Spleen (tissue), 7 donors: ENCODE data around the gene SLC25A51.

Source experiments
- POLR2A ChIP-seq, 3 donors: fragments of 450-650 bp; IDR thresholded peaks; one replicate each; pipeline ENCODE4 v1.5.1; 2017; ENCODE audit warnings: antibody characterized with exemption in 3 of 3, mild to moderate bottlenecking in 1 of 3
- POLR2AphosphoS5 ChIP-seq, 3 donors: sonication (generic); formaldehyde crosslinking; IDR thresholded peaks; one replicate each; pipeline ENCODE4 v1.5.1; 2017; ENCODE audit warnings: antibody characterized with exemption in 3 of 3
- TF ChIP-seq, protein P1 (sequence below), 11 experiments: fragments of 200-600 bp in 7 of 11; fragments of 450-650 bp in 4 of 11; sonication (generic) in 4 of 11; IDR thresholded peaks in 8 of 11; conservative IDR thresholded peaks in 3 of 11; 1 replicate in 7 of 11; 2 replicates in 4 of 11; pipeline versions ENCODE4 v1.4.0 to v1.8.0; 2016 to 2021; ENCODE audit warnings: antibody characterized with exemption in 11 of 11, inconsistent platforms in 4 of 11, mild to moderate bottlenecking in 1 of 11
- donor health status: DM: no; HTN: no; CAD: no; lungs with moderate emphysema.
- donor health status: DM: no; HTN: no; CAD: no.
- donor health status: DM: no; HTN: no; CAD: no.

DNA sequence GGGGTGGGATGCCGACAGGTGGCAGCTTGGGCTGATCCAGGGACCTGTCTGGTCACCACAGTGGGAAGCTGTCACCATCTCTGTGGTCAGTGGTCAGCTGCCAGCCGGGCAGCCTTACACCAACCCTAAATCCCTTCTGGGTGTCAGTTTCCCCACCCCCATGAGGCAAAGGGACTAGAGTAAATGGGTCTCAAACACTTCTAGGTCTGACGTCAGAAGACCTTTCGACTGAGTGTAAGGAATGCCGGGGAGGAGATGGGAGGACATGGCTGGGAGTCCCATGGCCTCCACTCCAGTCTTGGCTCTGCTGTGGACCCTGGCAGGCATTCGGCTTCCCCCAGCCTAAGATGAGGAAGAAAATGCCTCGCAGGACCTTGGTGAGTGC lies 40.3 kb upstream of the SLC25A51 start:
- TF ChIP-seq POLR2AphosphoS5 (IDR thresholded peaks at IDR 0.05) (peak in 2 of 3 donors; percentile 21 to 37), POLR2A (IDR thresholded peaks at IDR 0.05) (no peak)
- TF ChIP-seq, protein P1, sequence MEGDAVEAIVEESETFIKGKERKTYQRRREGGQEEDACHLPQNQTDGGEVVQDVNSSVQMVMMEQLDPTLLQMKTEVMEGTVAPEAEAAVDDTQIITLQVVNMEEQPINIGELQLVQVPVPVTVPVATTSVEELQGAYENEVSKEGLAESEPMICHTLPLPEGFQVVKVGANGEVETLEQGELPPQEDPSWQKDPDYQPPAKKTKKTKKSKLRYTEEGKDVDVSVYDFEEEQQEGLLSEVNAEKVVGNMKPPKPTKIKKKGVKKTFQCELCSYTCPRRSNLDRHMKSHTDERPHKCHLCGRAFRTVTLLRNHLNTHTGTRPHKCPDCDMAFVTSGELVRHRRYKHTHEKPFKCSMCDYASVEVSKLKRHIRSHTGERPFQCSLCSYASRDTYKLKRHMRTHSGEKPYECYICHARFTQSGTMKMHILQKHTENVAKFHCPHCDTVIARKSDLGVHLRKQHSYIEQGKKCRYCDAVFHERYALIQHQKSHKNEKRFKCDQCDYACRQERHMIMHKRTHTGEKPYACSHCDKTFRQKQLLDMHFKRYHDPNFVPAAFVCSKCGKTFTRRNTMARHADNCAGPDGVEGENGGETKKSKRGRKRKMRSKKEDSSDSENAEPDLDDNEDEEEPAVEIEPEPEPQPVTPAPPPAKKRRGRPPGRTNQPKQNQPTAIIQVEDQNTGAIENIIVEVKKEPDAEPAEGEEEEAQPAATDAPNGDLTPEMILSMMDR (IDR thresholded peaks at IDR 0.05 in 8 of 11, conservative IDR thresholded peaks at IDR 0.05 in 3 of 11) = no peak
